Measurements from ENCODE around the gene CELF4.

DNA sequence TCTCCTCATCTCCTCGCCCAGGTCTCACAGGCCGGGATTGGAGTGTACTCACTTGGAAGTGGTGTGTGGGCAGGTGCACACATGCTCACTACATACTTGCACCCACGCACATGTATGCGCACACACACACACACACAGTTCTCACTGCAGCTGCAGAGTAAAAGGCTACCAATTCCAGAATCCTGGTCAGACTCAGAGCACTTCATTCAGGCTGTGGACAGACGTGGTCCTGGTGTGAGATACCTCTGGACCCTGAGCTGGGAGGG lies 19.4 kb downstream of the CELF4 start:
- TF ChIP-seq, protein P1, sequence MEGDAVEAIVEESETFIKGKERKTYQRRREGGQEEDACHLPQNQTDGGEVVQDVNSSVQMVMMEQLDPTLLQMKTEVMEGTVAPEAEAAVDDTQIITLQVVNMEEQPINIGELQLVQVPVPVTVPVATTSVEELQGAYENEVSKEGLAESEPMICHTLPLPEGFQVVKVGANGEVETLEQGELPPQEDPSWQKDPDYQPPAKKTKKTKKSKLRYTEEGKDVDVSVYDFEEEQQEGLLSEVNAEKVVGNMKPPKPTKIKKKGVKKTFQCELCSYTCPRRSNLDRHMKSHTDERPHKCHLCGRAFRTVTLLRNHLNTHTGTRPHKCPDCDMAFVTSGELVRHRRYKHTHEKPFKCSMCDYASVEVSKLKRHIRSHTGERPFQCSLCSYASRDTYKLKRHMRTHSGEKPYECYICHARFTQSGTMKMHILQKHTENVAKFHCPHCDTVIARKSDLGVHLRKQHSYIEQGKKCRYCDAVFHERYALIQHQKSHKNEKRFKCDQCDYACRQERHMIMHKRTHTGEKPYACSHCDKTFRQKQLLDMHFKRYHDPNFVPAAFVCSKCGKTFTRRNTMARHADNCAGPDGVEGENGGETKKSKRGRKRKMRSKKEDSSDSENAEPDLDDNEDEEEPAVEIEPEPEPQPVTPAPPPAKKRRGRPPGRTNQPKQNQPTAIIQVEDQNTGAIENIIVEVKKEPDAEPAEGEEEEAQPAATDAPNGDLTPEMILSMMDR (IDR thresholded peaks at IDR 0.05; ENCODE audit: low read depth, low read length, poor library complexity, severe bottlenecking): no peak
- no peak for TF ChIP-seq EZH2phosphoT487 (IDR thresholded peaks at IDR 0.05; ENCODE audit: borderline replicate concordance, low read length)
